MM.1S (cell line): Measurements from ENCODE around the gene DLGAP1.

Experiments
- DNase-seq: peaks from one replicate; pipeline ENCODE4 v3.0.0-alpha.2; 2015
- H2AFZ ChIP-seq: fragments of 300-600 bp; sonication (generic); 2 replicates; pipeline ENCODE4 v1.6.0; 2016; ENCODE audit warnings: antibody characterized with exemption, low read length
- H3F3A ChIP-seq: fragments of 300-600 bp; sonication (generic); 2 replicates; pipeline ENCODE4 v1.6.1; 2016; ENCODE audit warnings: mild to moderate bottlenecking, antibody characterized with exemption, low read length, moderate library complexity, mixed read lengths; ENCODE audit not compliant: insufficient read depth
- H3K27ac ChIP-seq: fragments of 300-600 bp; sonication (generic); 2 replicates; pipeline ENCODE4 v1.5.1; 2016; ENCODE audit warnings: mild to moderate bottlenecking, low read length
- H3K27me3 ChIP-seq: fragments of 300-600 bp; sonication (generic); replicated peaks from 2 replicates; pipeline ENCODE4 v1.6.0; 2016; ENCODE audit warnings: low read length; ENCODE audit not compliant: insufficient read depth
- H3K36me3 ChIP-seq: fragments of 300-600 bp; sonication (generic); replicated peaks from 2 replicates; pipeline ENCODE4 v1.6.1; 2016; ENCODE audit warnings: mild to moderate bottlenecking, low read length, mixed read lengths; ENCODE audit not compliant: insufficient read depth
- H3K4me1 ChIP-seq: fragments of 300-600 bp; sonication (generic); 2 replicates; pipeline ENCODE4 v1.6.1; 2016; ENCODE audit warnings: low read length, mixed read lengths
- H3K4me2 ChIP-seq: fragments of 300-600 bp; sonication (generic); 2 replicates; pipeline ENCODE4 v1.6.0; 2016; ENCODE audit warnings: low read depth, low read length
- H3K4me3 ChIP-seq: fragments of 300-600 bp; sonication (generic); 2 replicates; pipeline ENCODE4 v1.5.1; 2016; ENCODE audit warnings: low read length, mixed read lengths
- H3K79me2 ChIP-seq: fragments of 300-600 bp; sonication (generic); 2 replicates; pipeline ENCODE4 v1.6.1; 2016; ENCODE audit warnings: mixed run types, low read length, mixed read lengths
- H3K9ac ChIP-seq: fragments of 300-600 bp; sonication (generic); 2 replicates; pipeline ENCODE4 v1.6.1; 2016; ENCODE audit warnings: low read length, mixed read lengths
- H3K9me2 ChIP-seq: fragments of 300-600 bp; sonication (generic); replicated peaks from 2 replicates; pipeline ENCODE4 v1.6.1; 2016; ENCODE audit warnings: mild to moderate bottlenecking, low read length, mixed read lengths; ENCODE audit not compliant: insufficient read depth
- H3K9me3 ChIP-seq: fragments of 300-600 bp; sonication (generic); replicated peaks from 2 replicates; pipeline ENCODE4 v1.6.1; 2016; ENCODE audit warnings: mild to moderate bottlenecking, low read length, mixed read lengths; ENCODE audit not compliant: insufficient read depth
- H4K20me1 ChIP-seq: fragments of 300-600 bp; sonication (generic); 2 replicates; pipeline ENCODE4 v1.6.1; 2016; ENCODE audit warnings: mild to moderate bottlenecking, low read length, moderate library complexity, mixed read lengths; ENCODE audit not compliant: insufficient read depth
- EZH2 ChIP-seq: fragments of 300-600 bp; sonication (generic); optimal IDR thresholded peaks from 2 replicates; pipeline ENCODE3; 2017; ENCODE audit warnings: low read depth, mild to moderate bottlenecking, antibody characterized with exemption, low read length, mixed read lengths
- EZH2phosphoT487 ChIP-seq: fragments of 300-600 bp; sonication (generic); IDR thresholded peaks from 2 replicates; pipeline ENCODE4 v1.6.1; 2018; ENCODE audit warnings: antibody characterized with exemption, low read length
- TF ChIP-seq, protein P1 (sequence below): fragments of 300-600 bp; sonication (generic); IDR thresholded peaks from 2 replicates; pipeline ENCODE4 v1.5.1; 2016; ENCODE audit warnings: antibody characterized with exemption, low read length, mixed read lengths

DLGAP1 gene

DNA sequence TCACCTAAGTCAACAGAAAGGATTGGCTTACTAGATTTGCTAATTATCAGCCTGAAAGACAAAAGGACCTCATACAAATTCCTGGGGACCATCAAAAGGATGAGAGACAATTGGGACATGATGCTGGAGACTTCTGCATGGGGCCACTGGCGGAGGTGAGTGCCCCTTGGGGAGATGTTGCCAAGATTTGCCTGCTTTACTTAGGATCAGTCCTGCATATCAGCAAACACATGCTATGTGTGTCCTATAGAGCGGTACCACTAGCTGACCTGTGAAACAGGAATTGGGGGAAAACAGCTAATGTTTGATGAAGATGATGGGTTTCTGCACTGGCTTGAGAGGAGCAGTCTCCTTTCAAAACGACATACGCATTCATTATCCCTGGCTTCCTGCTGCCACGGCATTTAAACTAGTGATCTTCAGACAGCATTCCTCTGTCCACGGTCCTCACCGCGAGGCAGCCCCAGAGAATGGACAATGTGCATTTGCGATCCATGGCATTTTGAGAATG lies 901.0 kb downstream of the DLGAP1 start:
- H3K4me2 ChIP-seq, result no peak overlapping the region
- no peak for DNase-seq
- no peak overlapping the region for H3K27ac ChIP-seq

GRCh38 chr18:3552305-3552704 lies 902.8 kb downstream of the DLGAP1 start:
- Histone ChIP-seq H2AFZ (no peak overlapping the region), H3K27ac (no peak overlapping the region)
- DNase-seq, result no peak

More for the DNA sequence above, 901.0 kb downstream of the DLGAP1 start:
- H3K9me2 ChIP-seq, result no peaks in the 10 kb centered on the region
- no peak overlapping the region for H3K9ac ChIP-seq
- H4K20me1 ChIP-seq, result no peaks in the 10 kb centered on the region
- no peak overlapping the region for H2AFZ ChIP-seq
- no peak overlapping the region for H3K4me3 ChIP-seq
- no peaks in the 10 kb centered on the region for H3K79me2 ChIP-seq
- H3K9me3 ChIP-seq, result no peaks in the 10 kb centered on the region
- TF ChIP-seq EZH2, result no peak
- no peaks in the 10 kb centered on the region for H3K4me1 ChIP-seq
- no peaks in the 10 kb centered on the region for H3K36me3 ChIP-seq
- H3K27me3 ChIP-seq, result no peaks in the 10 kb centered on the region
- H3F3A ChIP-seq, result no peaks in the 10 kb centered on the region

DNA sequence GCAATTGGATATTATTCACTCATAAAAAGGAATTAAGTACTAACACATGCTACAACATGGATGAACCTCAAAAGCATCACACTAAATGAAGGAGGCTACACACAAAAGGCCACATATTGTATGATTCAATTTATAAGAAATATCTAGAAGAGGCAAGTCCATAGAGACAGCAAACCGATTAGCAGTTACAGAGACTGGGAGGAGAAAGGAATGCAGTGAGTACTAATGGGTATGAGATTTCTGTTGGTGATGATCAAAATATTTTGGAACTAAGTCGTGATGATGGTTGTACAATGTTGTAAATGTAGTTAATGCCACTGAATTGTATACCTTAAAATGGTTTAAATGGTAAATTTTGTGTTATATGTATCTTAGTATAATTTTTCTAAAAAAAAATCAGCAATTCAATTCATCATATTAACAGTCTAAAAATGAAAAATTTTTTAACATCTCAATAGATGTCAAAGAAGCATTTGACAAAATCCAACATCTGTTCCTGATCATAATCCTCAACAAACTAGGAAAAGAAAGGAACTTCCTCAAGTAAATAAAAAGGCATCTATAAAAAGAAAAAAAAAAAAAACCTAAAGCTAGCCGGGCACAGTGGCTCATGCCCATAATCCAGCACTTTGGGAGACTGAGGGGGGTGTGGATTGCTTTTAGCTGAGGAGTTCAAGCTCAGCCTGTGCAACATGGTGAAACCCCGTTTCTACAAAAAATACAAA lies 907.1 kb downstream of the DLGAP1 start:
- H3K27ac ChIP-seq, result no peak overlapping the region
- no peaks in the 10 kb centered on the region for H4K20me1 ChIP-seq
- no peaks in the 10 kb centered on the region for H3K4me1 ChIP-seq
- H3K4me3 ChIP-seq, result no peak overlapping the region
- TF ChIP-seq EZH2phosphoT487 (no peak), EZH2 (no peak)
- TF ChIP-seq, protein P1, sequence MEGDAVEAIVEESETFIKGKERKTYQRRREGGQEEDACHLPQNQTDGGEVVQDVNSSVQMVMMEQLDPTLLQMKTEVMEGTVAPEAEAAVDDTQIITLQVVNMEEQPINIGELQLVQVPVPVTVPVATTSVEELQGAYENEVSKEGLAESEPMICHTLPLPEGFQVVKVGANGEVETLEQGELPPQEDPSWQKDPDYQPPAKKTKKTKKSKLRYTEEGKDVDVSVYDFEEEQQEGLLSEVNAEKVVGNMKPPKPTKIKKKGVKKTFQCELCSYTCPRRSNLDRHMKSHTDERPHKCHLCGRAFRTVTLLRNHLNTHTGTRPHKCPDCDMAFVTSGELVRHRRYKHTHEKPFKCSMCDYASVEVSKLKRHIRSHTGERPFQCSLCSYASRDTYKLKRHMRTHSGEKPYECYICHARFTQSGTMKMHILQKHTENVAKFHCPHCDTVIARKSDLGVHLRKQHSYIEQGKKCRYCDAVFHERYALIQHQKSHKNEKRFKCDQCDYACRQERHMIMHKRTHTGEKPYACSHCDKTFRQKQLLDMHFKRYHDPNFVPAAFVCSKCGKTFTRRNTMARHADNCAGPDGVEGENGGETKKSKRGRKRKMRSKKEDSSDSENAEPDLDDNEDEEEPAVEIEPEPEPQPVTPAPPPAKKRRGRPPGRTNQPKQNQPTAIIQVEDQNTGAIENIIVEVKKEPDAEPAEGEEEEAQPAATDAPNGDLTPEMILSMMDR, result no peak
- no peak for DNase-seq
- no peak overlapping the region for H3K9ac ChIP-seq
- H2AFZ ChIP-seq, result no peak overlapping the region
- no peaks in the 10 kb centered on the region for H3K79me2 ChIP-seq
- no peaks in the 10 kb centered on the region for H3F3A ChIP-seq
- no peaks in the 10 kb centered on the region for H3K9me2 ChIP-seq
- no peaks in the 10 kb centered on the region for H3K27me3 ChIP-seq
- H3K9me3 ChIP-seq, result no peaks in the 10 kb centered on the region
- no peak overlapping the region for H3K4me2 ChIP-seq
- H3K36me3 ChIP-seq, result no peaks in the 10 kb centered on the region

More at GRCh38 chr18:3552305-3552704, 902.8 kb downstream of the DLGAP1 start:
- no peaks in the 10 kb centered on the region for H3K4me1 ChIP-seq
- TF ChIP-seq EZH2phosphoT487 (no peak), EZH2 (no peak)
- TF ChIP-seq, protein P1, result no peak
- no peaks in the 10 kb centered on the region for H3F3A ChIP-seq
- no peaks in the 10 kb centered on the region for H4K20me1 ChIP-seq
- H3K79me2 ChIP-seq, result no peaks in the 10 kb centered on the region
- H3K4me2 ChIP-seq, result no peak overlapping the region
- no peaks in the 10 kb centered on the region for H3K9me3 ChIP-seq
- H3K36me3 ChIP-seq, result no peaks in the 10 kb centered on the region
- no peaks in the 10 kb centered on the region for H3K27me3 ChIP-seq
- no peak overlapping the region for H3K4me3 ChIP-seq
- H3K9ac ChIP-seq, result no peak overlapping the region
- H3K9me2 ChIP-seq, result no peaks in the 10 kb centered on the region

GRCh38 chr18:3546106-3546505 lies 909.0 kb downstream of the DLGAP1 start:
- Histone ChIP-seq H3K27me3 (no peaks in the 10 kb centered on the region), H3K4me1 (no peaks in the 10 kb centered on the region), H3K9me2 (no peaks in the 10 kb centered on the region), H3K79me2 (no peaks in the 10 kb centered on the region), H4K20me1 (no peaks in the 10 kb centered on the region), H3F3A (no peaks in the 10 kb centered on the region), H3K4me2 (no peak overlapping the region), H3K9me3 (no peaks in the 10 kb centered on the region), H3K9ac (no peak overlapping the region), H3K36me3 (no peaks in the 10 kb centered on the region), H2AFZ (no peak overlapping the region), H3K4me3 (no peak overlapping the region), H3K27ac (no peak overlapping the region)
- TF ChIP-seq, protein P1, result no peak
- no peak for TF ChIP-seq EZH2phosphoT487
- TF ChIP-seq EZH2, result no peak
- DNase-seq, result no peak
